ENCODE measurements around the gene URB1.

- TF ChIP-seq CTCF (IDR thresholded peaks at IDR 0.05) (no peak), EP300 (IDR thresholded peaks at IDR 0.05; ENCODE audit: borderline replicate concordance in 1 of 2, low read depth in 1 of 2, low read length in 1 of 2) (no peak), EZH2phosphoT487 (IDR thresholded peaks at IDR 0.05; ENCODE audit: borderline replicate concordance, low read depth) (no peak)
- TF ChIP-seq, protein P1, sequence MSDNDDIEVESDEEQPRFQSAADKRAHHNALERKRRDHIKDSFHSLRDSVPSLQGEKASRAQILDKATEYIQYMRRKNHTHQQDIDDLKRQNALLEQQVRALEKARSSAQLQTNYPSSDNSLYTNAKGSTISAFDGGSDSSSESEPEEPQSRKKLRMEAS (IDR thresholded peaks at IDR 0.05; ENCODE audit: low read depth): no peak
Measured at GRCh38 chr21:32377991-32378390, 14.8 kb downstream of the URB1 start.
